Natural killer cell (primary cell): ENCODE data around the gene MRE11. TPM values are rescaled to one million over a fixed set of nuclear protein-coding genes. Genes with fewer than 3 reads are reported as not detected.

Source experiments
- ATAC-seq, 3 donors: fragments of 150-1000 bp in 2 of 3; fragments of 200-7000 bp in 1 of 3; cut with Tn5 transposase; 1 replicate in 1 of 3; 2 replicates in 2 of 3; pipeline ENCODE4 v1.10.0; 2021; ENCODE audit warnings: mild to moderate bottlenecking in 2 of 3, moderate library complexity in 2 of 3
- DNase-seq, 2 donors: peaks; one replicate each; pipeline versions ENCODE4 v3.0.0 to v3.0.0-alpha.2; 2013 to 2021; ENCODE audit warnings: mixed read lengths in 1 of 2
- H3K27ac ChIP-seq: one replicate; pipeline ENCODE4 v1.5.1; 2013; ENCODE audit warnings: mild to moderate bottlenecking, low read length
- H3K27me3 ChIP-seq: one replicate; pipeline ENCODE4 v1.6.1; 2013; ENCODE audit warnings: low read length; ENCODE audit not compliant: control insufficient read depth, insufficient read depth
- H3K36me3 ChIP-seq: one replicate; pipeline ENCODE4 v1.6.1; 2013; ENCODE audit warnings: low read length; ENCODE audit not compliant: control insufficient read depth, insufficient read depth
- H3K4me1 ChIP-seq: one replicate; pipeline ENCODE4 v1.6.1; 2013; ENCODE audit warnings: low read length; ENCODE audit not compliant: control insufficient read depth, insufficient read depth
- H3K4me3 ChIP-seq: one replicate; pipeline ENCODE4 v1.5.1; 2013; ENCODE audit warnings: low read length
- H3K9me3 ChIP-seq: one replicate; pipeline ENCODE4 v1.6.1; 2013; ENCODE audit warnings: low read length; ENCODE audit not compliant: control insufficient read depth, insufficient read depth
- H3K27ac Mint-ChIP-seq, 2 donors: one replicate each; pipeline ENCODE4 v1.8.0; 2022; ENCODE audit warnings: mild to moderate bottlenecking in 2 of 2, mixed read lengths in 2 of 2, moderate library complexity in 1 of 2
- H3K27me3 Mint-ChIP-seq, 2 donors: one replicate each; pipeline ENCODE4 v1.8.0; 2022; ENCODE audit warnings: low read depth in 2 of 2, mixed read lengths in 2 of 2
- H3K36me3 Mint-ChIP-seq: one replicate; pipeline ENCODE4 v1.8.0; 2022; ENCODE audit warnings: mixed read lengths
- H3K4me1 Mint-ChIP-seq, 2 donors: one replicate each; pipeline ENCODE4 v1.8.0; 2022; ENCODE audit warnings: mixed read lengths in 2 of 2
- H3K4me3 Mint-ChIP-seq: one replicate; pipeline ENCODE4 v1.8.0; 2022; ENCODE audit warnings: mild to moderate bottlenecking, moderate library complexity, mixed read lengths
- H3K9me3 Mint-ChIP-seq, 2 donors: one replicate each; pipeline ENCODE4 v1.8.0; 2022; ENCODE audit warnings: mixed read lengths in 2 of 2
- CTCF ChIP-seq: fragments of 200-600 bp; IDR thresholded peaks from one replicate; pipeline ENCODE4 v1.8.0; 2022; ENCODE audit warnings: antibody characterized with exemption
- WGBS: methylation state at CpG from one replicate; pipeline ENCODE4 v1.1.7; 2013; ENCODE audit warnings: missing lambda C conversion rate; ENCODE audit not compliant: insufficient coverage; 5-methylcytosine and 5-hydroxymethylcytosine counted together
- intact Hi-C: fragments of 100-400 bp; cut with micrococcal nuclease; formaldehyde crosslinking; loops from one replicate; pipeline ENCODE4 v1.14.2; 2022
- total RNA-seq, 4 donors: library from RNA; stranded (reverse); fragments of 120-200 nt in 1 of 4; gene quantifications; one replicate each; pipeline versions ENCODE4 v1.2.3 to v1.2.4, GENCODE V29; 2013 to 2022

Gene MRE11
- total RNA-seq, 3 donors from 2014 or later (not counting 1 experiment from before 2014, with no cell fraction given) = 42.1 to 45.2 (median 43.8) TPM

- no peaks in the 10 kb centered on the region for H3K9me3 ChIP-seq
- H3K27me3 ChIP-seq = no peaks in the 10 kb centered on the region
- no peak for TF ChIP-seq CTCF
- ATAC-seq (no peak), DNase-seq (no peak)
- H3K4me3 Mint-ChIP-seq = no peak overlapping the region
- no peaks in the 10 kb centered on the region for H3K4me1 ChIP-seq
- no peaks in the 10 kb centered on the region for H3K36me3 ChIP-seq
- intact Hi-C loops = no loop called here
- H3K4me3 ChIP-seq = no peak overlapping the region
- H3K4me1 Mint-ChIP-seq = no peaks in the 10 kb centered on the region
- H3K36me3 Mint-ChIP-seq = no peaks in the 10 kb centered on the region
- peaks cover 25 to 72% of the 10 kb centered on the region in 2 donors for H3K27me3 Mint-ChIP-seq
- H3K27ac Mint-ChIP-seq = no peak overlapping the region
- no peak overlapping the region for H3K27ac ChIP-seq
- H3K9me3 Mint-ChIP-seq = no peaks in the 10 kb centered on the region
Measured at GRCh38 chr11:94528551-94528950, 34.9 kb upstream of the MRE11 start.

DNA sequence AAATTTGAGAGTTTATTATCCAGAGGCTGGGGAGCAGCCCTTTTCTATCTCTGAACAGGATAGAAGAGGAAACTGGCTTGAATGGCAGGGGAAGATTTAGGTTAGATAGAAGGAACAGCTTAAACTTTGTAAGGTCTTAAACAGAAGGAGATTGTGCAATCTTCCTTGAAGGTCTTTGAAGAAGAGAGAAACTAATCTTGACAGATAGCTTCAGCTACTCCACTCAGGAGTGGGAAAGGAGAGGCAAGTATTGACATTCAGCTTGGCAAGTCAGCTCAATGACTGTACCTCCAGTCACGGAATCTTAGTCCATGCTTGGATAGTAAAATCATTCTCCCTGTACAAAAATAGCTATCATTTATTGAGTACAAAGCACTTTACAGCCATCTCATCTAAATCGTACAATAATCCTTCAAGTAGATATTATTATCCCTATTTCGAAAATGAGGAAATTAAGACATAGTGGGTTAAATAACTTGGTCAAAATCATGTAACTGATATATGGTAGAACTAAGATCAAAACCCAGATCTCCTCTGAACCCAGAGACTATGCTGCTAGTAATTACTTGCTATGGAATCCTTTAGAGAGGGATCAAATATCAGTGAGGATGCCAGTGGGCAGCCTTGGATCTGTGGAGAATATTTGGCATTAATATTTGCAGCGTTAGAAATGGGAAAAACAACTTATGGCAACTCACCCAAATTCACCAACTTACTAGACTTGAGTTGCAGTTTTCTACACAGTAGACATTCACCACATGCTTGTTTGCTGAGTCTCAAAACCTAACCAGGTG, 33.2 kb upstream of the MRE11 start:
- Histone ChIP-seq H3K4me1 (no peaks in the 10 kb centered on the region), H3K27me3 (no peaks in the 10 kb centered on the region), H3K36me3 (no peaks in the 10 kb centered on the region), H3K4me3 (no peak overlapping the region), H3K27ac (no peak overlapping the region), H3K9me3 (no peaks in the 10 kb centered on the region)
- Mint-ChIP-seq H3K27me3 (peaks cover 24 to 68% of the 10 kb centered on the region in 2 donors), H3K4me3 (no peak overlapping the region), H3K36me3 (no peaks in the 10 kb centered on the region), H3K27ac (no peak overlapping the region), H3K4me1 (no peaks in the 10 kb centered on the region), H3K9me3 (no peaks in the 10 kb centered on the region)
- DNase-seq (no peak), ATAC-seq (no peak)
- WGBS = 74% methylated on average over 2 of the region's 4 CpGs
- TF ChIP-seq CTCF = no peak
- intact Hi-C loops = no loop called here

DNA sequence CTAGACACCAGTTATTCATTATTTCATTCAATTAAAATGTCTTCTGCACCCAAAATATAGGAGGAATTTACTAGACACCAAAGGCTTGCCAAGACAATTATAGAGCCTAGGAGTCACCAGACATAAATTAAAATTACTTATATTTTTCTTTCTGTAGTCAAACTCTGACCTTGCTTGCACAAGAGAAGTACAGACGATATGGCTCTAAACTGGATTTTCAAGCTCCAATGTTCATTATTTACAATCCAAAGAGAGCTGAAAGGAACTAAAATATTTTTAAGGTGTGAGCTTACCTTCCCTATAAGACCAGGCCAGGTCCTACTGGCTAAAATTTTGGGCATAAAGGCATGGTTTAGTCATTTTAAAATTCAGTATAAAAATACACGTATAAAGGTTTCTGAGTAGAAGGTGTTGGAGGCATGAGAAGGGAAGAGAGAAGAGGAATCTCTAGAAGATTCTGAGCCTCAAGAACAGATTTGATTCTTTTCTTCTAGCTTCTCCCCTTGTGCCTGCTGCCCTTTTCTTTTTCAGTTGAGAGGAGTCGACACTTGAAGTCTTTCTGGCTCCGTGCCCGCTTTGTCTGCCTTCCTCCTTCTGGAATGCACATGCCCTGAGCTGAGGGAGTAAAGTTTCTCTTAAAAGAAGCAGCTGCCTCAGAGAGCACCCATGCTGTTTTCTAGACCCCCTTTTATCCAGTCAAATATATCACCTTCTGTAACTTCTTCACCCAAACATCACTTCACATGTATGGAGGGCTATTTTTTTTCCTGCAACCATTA, 32.1 kb upstream of the MRE11 start:
- H3K9me3 Mint-ChIP-seq = no peaks in the 10 kb centered on the region

More for the DNA sequence above, 32.1 kb upstream of the MRE11 start:
- Histone ChIP-seq H3K4me1 (no peaks in the 10 kb centered on the region), H3K4me3 (no peak overlapping the region), H3K36me3 (no peaks in the 10 kb centered on the region), H3K27ac (no peak overlapping the region), H3K9me3 (no peaks in the 10 kb centered on the region), H3K27me3 (no peaks in the 10 kb centered on the region)
- Mint-ChIP-seq H3K4me1 (no peaks in the 10 kb centered on the region), H3K36me3 (no peaks in the 10 kb centered on the region), H3K27ac (no peak overlapping the region), H3K27me3 (peaks cover 21 to 58% of the 10 kb centered on the region in 2 donors), H3K4me3 (no peak overlapping the region)
- 47% methylated on average over 5 of the region's 5 CpGs for WGBS
- no peak for TF ChIP-seq CTCF
- intact Hi-C loops = no loop called here
- DNase-seq = no peak
- no peak for ATAC-seq
